ENCODE measurements around the gene SMAD3. TPM values are rescaled to one million over a fixed set of nuclear protein-coding genes. Genes with fewer than 3 reads are reported as not detected.

SMAD3 gene
- total RNA-seq, 2 donors from 2014 or later, result 20.8 to 37.8 TPM

- Histone ChIP-seq H3K4me1 (peaks cover 0 to 85% of the 10 kb centered on the region in 2 donors), H3K27ac (peak overlapping the region; percentile 69 to 76), H3K4me3 (no peak overlapping the region), H3K36me3 (no peaks in the 10 kb centered on the region), H3K9me3 (no peaks in the 10 kb centered on the region), H3K27me3 (no peaks in the 10 kb centered on the region)
- TF ChIP-seq CTCF (IDR thresholded peaks at IDR 0.05), result no peak
- DNase-seq (ENCODE audit: low spot score), result no peak
Observed at GRCh38 chr15:67134067-67134838, 68.9 kb downstream of the SMAD3 start.

- no peaks in the 10 kb centered on the region for H3K27me3 ChIP-seq
- DNase-seq (ENCODE audit: low spot score), result no peak
- H3K4me3 ChIP-seq, result no peak overlapping the region
Observed at GRCh38 chr15:67134871-67135492, 69.6 kb downstream of the SMAD3 start.

GRCh38 chr15:67135494-67135893, 70.1 kb downstream of the SMAD3 start:
- Histone ChIP-seq H3K9me3 (no peaks in the 10 kb centered on the region), H3K4me1 (peaks cover 0 to 93% of the 10 kb centered on the region in 2 donors), H3K36me3 (no peaks in the 10 kb centered on the region), H3K4me3 (no peak overlapping the region), H3K27me3 (no peaks in the 10 kb centered on the region), H3K27ac (peak overlapping the region; percentile 69 to 76)
- TF ChIP-seq CTCF (IDR thresholded peaks at IDR 0.05), result no peak
- no peak for DNase-seq (ENCODE audit: low spot score)

More at GRCh38 chr15:67134871-67135492, 69.6 kb downstream of the SMAD3 start:
- Histone ChIP-seq H3K36me3 (no peaks in the 10 kb centered on the region), H3K9me3 (no peaks in the 10 kb centered on the region), H3K4me1 (peaks cover 0 to 90% of the 10 kb centered on the region in 2 donors), H3K27ac (peak overlapping the region; percentile 69 to 76)
- TF ChIP-seq CTCF (IDR thresholded peaks at IDR 0.05), result no peak

- Histone ChIP-seq H3K36me3 (no peaks in the 10 kb centered on the region), H3K27me3 (no peaks in the 10 kb centered on the region), H3K4me1 (peaks cover 0 to 93% of the 10 kb centered on the region in 2 donors), H3K9me3 (no peaks in the 10 kb centered on the region), H3K4me3 (no peak overlapping the region), H3K27ac (peak overlapping the region; percentile 9 to 26)
- no peak for TF ChIP-seq CTCF (IDR thresholded peaks at IDR 0.05)
- no peak for DNase-seq (ENCODE audit: low spot score)
Observed at GRCh38 chr15:67136802-67137201, 71.4 kb downstream of the SMAD3 start.

- Histone ChIP-seq H3K36me3 (no peaks in the 10 kb centered on the region), H3K27ac (peak overlapping the region; percentile 54 to 73), H3K9me3 (no peaks in the 10 kb centered on the region), H3K4me1 (peaks cover 0 to 93% of the 10 kb centered on the region in 2 donors), H3K4me3 (no peak overlapping the region), H3K27me3 (no peaks in the 10 kb centered on the region)
- TF ChIP-seq CTCF (IDR thresholded peaks at IDR 0.05), result no peak
- no peak for DNase-seq (ENCODE audit: low spot score)
Observed at GRCh38 chr15:67137319-67137718, 71.9 kb downstream of the SMAD3 start.

Measured in right atrium auricular region (tissue), 2 donors.